ENCODE data around the gene F10.

GRCh38 chr13:113074876-113075275, 47.7 kb upstream of the F10 start:
- TF ChIP-seq CTCF (conservative IDR thresholded peaks at IDR 0.05; ENCODE audit: low read length), result no peak
- TF ChIP-seq EZH2phosphoT487 (IDR thresholded peaks at IDR 0.05; ENCODE audit: borderline replicate concordance), result no peak
